RCC 7860 (cell line): ENCODE results near the gene MAN1C1.

Experiments used
- DNase-seq: peaks from one replicate; pipeline ENCODE4 v3.0.0-alpha.2; 2015; ENCODE audit warnings: low spot score
- FAIRE-seq: peaks from 2 replicates; lab custom pipeline; 2012; peaks lifted over from hg19 to GRCh38; lab: Jason Lieb, UNC

Gene MAN1C1

GRCh38 chr1:25707280-25708016, 90.9 kb downstream of the MAN1C1 start:
- DNase-seq (no peak), FAIRE-seq (no peak)

DNA sequence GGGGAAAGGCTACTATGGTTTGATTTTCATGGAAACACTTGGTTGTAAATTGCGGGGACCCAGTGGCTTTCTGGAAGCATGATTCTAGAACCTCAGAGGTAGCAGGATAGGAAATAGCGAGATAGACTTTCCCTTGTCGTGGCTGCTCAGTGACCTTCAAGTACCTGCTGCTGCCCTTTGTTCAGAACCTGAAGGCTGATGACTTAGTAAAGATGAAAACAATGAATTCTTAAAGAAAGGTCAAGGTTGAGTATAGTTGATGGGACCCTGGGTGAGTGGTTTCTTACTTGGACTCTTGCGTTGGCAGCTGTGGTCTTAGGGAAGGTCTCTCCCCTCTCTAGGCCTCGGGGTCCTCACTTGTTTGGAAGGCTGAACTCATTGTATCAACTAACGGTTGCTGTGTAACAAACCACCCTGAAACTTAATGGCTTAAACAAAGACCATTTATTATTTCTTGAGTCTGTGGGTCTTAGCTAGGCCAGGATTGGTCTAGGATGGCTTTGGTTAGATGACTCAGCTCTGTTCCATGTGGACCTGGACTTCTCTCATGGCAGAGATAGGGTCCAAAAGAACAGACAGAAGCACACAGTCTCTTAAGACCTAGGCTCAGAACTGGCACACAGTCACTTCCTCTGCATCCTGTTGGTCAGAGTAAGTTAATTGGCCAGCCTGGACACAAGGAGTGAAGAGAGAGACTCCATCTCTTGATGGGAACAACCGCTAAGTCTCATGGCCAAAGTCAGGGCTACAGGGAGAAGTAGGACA, 94.2 kb downstream of the MAN1C1 start:
- DNase-seq: no peak

DNA sequence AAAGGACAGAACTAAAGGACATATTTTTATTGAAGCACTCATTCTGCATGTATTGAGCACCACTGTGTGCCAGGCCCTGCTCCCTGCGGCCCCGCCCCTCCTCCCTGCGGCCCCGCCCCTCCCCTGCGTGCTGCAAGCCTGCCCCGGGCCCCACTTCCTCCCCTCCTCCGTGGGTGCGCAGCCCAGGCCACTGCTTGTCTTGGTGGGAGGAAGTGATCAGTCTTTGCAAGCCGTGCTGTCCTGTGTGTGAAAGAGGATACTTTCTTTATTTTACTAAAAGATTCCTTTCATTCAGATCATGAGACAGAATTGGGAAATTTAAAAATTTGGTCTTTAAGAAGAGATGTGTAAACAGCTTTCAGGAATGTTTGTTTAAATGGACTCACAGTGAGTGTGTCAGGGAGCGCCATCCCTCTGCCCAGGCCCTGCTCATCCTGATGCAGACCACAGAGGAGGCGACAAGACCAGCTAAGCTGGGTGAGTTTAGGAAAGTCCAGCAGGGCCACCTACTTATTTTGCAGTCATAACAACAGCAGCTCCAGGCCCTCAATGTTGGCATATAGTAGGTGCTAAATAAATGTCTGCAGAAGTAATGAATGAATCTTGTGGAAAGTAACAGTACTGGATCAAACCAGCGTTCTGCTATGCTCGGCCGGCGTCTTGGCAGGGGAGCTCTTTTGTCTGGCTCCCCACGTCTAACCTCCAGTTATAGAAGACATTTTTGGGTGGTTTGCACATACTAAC, 95.1 kb downstream of the MAN1C1 start:
- no peak for FAIRE-seq
- DNase-seq: no peak

More for the DNA sequence above, 94.2 kb downstream of the MAN1C1 start:
- FAIRE-seq: no peak

GRCh38 chr1:25712299-25712970, 95.8 kb downstream of the MAN1C1 start:
- FAIRE-seq: no peak

DNA sequence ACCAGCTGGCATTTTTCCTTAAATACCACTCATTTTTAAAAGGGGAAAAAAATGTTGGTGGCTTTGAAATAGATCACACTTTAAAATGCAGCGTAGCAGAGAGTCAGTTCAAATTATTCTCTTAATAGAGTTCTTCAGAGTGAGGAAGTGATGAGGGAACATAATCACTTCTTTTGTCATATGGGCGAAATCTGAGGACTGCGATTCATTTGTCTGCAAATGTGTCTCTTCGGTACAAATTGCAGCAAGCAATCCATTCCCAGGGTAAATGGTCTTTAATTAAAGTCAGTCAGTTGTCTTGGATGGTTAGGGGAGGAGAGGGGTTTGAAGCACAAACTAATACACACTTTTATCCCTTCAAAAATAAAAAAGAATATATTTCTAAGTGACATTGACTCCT, 97.4 kb downstream of the MAN1C1 start:
- FAIRE-seq: no peak

More at GRCh38 chr1:25712299-25712970, 95.8 kb downstream of the MAN1C1 start:
- no peak for DNase-seq

GRCh38 chr1:25714372-25714931, 97.9 kb downstream of the MAN1C1 start:
- FAIRE-seq (no peak), DNase-seq (no peak)

More for the DNA sequence above, 97.4 kb downstream of the MAN1C1 start:
- no peak for DNase-seq

- no peak for FAIRE-seq
- no peak for DNase-seq
Measured at GRCh38 chr1:25715888-25716287, 99.3 kb downstream of the MAN1C1 start.

GRCh38 chr1:25716320-25716719, 99.7 kb downstream of the MAN1C1 start:
- FAIRE-seq (no peak), DNase-seq (no peak)

GRCh38 chr1:25718732-25719131, 102.1 kb downstream of the MAN1C1 start:
- FAIRE-seq (no peak), DNase-seq (no peak)

DNA sequence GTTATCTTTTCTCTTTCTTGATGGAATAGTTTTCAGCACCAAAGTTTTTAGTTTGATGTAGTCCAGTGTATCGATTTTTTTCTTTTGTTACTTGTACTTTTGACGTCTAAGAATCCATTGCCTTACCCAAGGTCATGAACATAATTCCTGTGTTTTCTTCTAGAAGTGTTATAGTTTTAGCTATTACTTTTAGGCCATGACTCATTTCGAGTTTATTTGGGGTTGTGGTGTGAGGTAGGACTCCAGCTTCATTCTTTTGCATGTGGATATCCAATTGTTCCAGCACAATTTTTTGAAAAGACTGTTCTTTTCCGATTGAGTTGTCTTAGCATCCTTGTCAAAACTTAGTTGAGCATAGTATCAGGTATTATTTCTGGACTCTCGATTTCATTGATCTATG, 104.0 kb downstream of the MAN1C1 start:
- FAIRE-seq (no peak), DNase-seq (no peak)

GRCh38 chr1:25723250-25723880, 106.8 kb downstream of the MAN1C1 start:
- DNase-seq: no peak
- no peak for FAIRE-seq

DNA sequence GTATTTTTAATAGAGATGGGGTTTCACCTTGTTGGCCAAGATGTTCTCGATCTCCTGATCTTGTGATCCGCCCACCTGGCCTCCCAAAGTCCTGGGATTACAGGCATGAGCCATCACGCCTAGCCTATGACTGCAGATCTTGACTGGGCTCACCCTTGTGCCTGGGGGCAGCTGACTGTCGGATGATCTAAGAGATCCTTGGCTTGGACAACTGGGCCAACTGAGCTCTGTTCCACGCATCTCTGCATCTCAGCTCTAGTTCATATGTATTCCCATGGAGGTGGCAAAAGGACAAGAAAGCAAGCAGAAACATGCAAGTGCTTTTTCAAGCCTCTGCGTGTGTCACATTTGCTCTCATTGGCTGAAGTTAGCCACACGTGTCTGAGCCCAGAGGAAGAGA, 107.6 kb downstream of the MAN1C1 start:
- no peak for DNase-seq
- no peak for FAIRE-seq

DNA sequence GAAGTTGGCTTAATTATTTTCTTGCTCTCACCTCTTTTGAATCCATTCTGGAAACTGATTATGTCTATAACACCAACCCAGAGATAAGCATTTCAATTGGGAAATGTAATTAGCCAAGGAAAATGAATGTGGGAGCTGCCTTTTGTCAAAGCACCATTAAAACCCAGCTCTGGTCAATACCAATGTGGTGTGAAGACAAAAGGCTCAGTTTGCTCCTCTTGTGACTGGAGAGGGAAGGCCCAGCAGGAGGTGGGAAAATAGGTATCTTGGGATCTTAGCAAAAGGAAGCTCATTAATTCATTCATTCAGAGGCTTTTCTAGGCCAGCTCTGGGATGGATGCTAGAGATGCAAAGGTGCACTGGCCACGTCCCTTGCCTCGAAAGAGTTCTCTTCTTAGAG, 108.4 kb downstream of the MAN1C1 start:
- FAIRE-seq (no peak), DNase-seq (no peak)

- FAIRE-seq: no peak
Measured at GRCh38 chr1:25725482-25725881, 108.9 kb downstream of the MAN1C1 start.

DNA sequence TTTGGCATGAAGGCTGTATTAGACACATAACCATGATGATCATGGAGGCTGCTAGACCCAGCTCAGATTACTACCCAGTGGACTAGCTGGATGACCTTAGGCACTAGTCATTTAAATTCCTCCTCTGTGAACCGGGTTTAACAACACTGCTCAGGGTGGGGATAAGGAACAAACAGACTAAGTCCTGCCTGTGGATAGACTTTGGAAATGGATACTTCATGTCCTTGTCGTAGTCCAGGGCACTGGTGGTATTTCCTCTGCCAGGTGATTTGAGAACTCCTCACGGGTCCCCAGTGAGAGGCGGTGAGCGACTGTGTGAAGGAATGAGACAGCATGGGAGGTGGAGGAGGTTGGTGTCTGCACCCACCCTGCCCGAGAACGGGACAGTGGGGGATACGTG, 110.5 kb downstream of the MAN1C1 start:
- no peak for FAIRE-seq
- DNase-seq: no peak

More at GRCh38 chr1:25725482-25725881, 108.9 kb downstream of the MAN1C1 start:
- DNase-seq: no peak

DNA sequence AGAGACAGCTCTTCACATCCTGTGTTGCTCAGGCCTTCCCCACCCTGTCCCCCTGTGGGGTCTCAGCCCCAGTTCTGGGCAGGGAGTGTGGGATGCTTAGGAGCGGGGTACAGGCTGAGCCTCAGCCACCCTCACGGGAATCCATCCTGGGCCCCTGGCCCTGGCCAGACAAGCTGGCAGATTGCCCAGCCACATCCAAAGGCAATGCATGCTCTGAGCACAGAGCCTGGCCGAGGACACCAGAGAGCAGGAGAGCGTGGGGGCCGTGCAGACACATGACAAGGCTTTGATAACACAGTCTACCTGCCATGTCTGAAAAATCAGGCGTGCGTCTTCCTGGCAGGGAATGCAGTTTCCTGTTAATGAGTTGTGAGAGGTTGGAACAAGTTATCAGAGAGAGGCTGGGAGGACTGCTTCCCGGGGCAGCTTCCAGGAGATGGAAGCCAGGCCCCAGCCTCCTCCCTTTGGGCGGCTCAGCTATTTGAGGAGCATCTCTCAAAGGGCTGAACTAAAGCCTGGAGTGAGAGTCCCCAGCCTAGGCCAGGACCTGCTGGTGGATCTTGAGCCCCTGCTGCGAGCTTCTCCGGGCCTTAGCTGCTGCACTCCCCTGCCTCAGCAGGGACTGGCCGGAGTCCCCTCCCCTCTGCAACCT, 111.2 kb downstream of the MAN1C1 start:
- DNase-seq (peak; percentile 5), FAIRE-seq (no peak)

DNA sequence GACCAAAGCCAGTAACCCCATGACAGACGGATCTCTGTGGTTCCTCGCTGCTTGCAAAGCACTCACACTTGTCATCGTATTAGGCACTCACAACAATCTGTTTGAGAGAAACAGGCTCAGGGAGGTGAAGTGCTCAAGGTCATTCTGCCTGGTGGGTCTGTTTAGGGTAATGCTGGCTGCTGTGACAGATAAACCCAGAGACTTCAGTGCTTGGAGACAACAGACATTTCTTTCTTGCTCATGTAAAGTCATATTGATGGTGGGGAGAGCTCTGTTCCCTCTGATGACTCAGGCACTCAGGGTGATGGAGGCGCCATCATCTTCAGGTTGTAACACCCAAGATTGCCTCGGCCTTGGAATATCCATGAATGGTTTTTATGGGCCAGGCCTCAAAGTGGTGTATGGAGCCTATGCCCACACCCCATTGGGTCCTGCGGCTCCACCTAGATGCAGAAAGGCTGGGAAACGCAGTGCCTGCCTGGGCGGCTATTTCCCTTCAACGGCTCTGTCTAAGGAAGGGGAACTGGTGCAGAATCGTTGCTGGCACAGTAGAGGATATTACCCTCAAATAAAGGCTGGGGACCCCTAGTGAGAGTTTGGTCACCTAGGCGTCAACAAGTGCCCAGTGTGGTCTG, 111.8 kb downstream of the MAN1C1 start:
- DNase-seq: no peak
- no peak for FAIRE-seq

GRCh38 chr1:25729045-25729444, 112.5 kb downstream of the MAN1C1 start:
- DNase-seq (no peak), FAIRE-seq (no peak)
